HG02798 (cell line): ENCODE measurements around the gene CCDC191.

ENCODE experiments used
- ATAC-seq: cut with Tn5 transposase; IDR thresholded peaks from one replicate; pipeline ENCODE4 v1.9.1; 2021; ENCODE audit warnings: mild to moderate bottlenecking; ENCODE audit not compliant: unreplicated experiment, poor library complexity

The CCDC191 gene

DNA sequence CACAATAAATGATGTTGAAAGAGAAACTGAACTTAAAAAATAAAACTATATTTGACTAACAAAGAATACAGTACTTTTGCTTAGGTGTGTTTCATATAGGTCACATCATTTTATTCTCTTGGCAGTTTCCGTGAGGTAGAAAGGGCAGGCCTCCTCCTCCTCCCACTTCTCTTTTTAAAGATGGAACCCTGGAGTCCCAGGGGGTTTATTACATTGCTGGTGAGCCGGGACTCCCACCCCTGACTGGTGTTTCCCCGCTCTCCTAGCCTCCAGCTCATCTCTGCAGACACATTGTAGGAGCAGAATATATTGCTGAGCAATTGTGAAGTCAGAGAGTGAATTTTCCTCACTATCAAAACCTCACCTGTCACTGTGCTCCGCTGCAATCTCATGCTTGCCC, 78.5 kb downstream of the CCDC191 start:
- no peak for ATAC-seq

DNA sequence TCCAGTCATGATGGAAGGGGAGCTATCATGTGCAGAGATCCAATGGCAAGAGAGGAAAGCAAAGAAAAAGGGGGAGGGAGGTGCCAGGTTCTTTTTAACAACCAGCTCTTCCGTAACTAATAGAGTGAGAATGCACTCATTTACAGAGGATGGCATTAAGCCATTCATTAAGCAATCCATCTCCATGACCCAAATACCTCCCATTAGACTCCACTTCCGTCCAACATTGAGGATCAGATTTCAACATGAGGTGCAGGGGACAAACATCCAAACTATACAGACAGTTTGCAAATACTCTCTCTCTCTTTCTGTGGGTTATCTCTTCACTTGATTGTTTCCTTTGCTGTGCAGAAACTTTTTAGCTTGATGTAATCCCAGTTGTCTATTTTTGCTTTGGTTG, 87.3 kb downstream of the CCDC191 start:
- ATAC-seq = no peak

DNA sequence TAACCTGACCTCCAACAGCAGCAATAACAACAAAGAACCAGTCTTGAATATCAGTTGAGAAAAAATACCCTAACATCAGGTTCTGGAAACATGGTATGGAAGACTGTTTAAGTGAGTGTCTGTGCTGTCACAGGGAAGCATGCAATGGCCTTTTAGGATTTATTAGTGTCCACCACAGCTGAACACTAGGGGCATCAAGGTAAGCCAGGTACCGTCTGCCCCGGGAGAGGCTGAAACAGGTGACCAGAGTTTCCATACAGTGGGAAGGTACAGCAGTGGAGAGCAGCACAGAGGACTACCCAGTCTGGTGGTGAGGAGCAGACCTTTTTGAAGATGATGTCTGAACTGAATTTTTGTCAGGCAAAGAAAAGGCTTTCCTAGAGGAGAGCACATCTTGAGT, 90.2 kb downstream of the CCDC191 start:
- no peak for ATAC-seq

DNA sequence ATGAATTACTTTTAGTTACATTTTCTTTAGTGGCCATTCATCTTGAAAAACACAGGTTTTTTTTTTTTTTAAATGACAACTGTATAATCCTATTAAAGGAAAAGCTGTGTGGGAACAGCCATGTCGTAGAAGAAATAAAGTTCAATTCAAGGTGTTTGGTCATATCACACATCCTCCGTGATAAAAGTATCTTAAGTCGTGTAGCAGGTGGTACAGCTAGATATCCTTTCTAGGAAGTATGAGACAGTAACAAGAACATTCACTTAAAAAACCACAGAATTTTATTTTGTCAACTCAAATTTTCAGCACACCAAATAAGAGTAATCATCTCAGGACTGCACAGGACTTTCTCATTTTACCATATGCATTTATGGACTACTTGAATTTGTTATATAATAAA, 92.4 kb downstream of the CCDC191 start:
- ATAC-seq = no peak

DNA sequence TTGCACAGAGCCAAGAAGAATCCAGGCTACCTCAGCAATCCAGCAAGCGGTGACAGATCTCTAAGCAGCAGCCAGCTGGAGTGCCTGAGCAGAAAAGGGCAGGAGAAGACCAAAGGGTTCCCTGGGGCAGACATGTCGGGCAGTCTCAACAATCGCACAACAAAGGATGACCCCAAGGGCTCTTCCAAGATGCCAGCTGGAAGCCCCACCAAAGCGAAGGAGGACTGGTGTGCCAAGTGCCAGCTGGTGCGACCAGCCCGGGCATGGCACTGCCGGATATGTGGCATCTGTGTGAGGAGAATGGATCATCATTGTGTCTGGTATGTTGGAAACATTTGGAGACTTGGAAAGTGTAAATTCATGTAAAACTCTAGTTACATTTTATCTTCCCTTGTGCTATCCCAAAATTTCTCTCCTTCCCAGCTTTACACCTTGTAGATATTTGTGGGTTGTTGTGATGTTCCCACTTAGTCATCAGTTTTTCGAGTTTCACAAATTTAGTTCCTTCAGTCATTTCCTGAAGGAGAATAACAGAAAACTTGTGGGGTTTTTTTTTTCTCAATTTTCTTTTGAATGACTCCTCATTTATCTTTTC, 102.1 kb downstream of the CCDC191 start:
- ATAC-seq = no peak

DNA sequence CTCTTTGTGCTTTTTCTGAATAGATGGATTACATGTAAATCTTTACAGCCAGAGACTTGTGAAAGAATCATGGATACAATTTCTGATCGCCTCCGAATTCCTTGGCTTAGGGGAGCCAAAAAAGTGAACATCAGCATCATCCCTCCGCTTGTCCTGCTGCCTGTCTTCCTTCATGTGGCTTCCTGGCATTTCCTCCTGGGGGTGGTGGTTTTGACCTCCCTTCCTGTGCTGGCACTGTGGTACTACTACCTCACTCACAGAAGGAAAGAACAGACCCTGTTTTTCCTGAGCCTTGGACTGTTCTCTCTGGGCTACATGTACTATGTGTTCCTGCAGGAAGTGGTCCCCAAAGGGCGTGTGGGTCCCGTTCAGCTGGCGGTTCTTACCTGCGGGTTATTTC, 102.6 kb downstream of the CCDC191 start:
- ATAC-seq = no peak

DNA sequence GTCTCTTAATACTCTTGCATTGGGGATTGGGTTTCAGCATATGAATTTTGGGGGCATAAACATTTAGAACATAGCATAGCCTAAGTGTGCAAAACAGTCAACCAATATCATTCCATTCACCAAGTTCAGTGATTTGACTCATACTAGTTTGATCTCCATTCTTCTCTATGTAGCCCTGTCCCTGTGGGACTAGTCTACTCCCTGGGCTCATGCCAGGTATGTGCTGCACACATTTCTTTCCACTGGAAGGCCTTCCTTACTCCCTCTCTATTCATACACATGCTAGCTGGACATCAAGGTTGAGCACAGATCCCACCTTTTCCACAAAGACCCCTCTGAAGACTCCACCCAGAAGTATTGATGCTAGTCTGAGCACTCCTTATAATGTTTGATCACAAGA, 103.4 kb downstream of the CCDC191 start:
- ATAC-seq = no peak

DNA sequence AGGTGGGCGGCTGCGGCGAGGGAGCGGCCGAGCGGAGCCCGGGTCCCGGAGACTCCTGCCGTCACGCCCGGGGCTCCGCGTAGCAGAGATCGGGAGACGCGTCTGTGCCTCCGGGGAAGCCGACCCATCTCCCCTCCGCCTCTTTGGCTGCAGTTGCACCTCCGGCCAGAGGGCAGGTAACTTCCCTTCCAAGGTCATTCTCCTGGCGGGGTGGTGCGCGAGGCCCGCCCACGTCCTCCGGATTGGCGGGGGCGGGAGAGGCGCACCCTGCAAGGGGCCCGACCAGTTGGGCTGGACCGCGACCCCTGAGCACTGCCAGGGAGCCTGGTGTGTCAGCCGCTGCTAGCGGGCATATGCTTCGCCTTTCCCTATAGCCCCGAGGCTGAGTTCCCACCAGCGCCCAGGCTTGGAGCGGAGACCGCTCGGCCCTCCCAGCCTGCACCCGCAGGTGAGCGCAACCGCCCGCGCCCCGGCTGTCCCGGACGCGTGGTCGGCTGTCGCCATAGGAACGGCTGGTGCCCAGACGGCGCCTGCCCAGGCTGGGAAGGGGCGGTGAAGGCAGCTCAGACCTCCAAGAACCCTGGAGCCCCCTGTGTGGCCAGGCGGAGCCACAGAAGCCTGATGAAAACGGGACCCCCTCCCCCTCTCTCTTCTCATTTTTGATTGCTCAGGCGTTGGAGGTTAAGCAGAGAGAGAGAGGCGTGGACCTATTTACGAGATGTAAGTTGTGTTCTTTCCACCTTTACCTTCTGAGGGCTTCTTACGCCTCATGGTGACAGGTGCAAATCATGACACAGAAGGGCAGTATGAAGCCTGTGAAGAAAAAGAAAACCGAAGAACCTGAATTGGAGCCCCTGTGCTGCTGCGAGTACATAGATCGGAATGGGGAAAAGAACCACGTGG, 108.1 kb downstream of the CCDC191 start:
- peak; percentile 53 for ATAC-seq

DNA sequence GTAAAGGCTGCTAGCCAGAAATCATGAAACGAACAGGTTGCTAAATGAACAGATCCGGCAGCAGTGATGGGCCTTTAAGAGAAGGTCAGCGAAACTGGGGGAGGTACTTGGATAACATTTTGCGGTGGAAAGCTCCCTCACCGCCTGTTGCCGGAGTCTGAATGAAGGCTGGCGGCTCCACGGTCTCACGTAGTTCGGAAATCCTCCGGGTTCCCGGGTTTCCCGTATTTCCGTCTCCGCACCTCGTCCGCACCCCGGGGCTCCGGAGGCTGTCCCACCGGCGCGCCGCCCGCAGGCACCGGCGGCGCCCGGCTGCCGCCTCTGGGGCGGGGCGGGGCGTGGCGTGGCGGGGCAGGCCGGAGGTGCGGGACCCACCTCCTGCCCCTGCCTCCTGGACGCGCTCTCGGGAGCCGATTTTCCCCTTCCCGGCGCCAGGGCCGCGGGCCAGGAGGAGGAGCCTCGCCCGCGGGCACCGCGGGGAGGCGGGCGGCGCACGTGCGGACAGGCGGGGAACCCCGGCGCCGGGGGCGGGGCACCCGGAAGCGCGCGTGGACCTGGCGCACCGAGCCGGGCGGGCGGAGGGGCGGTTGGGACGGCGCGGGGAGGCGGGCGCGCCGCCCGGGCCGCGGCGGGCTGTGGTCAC, 108.8 kb downstream of the CCDC191 start, which contains the start of gene ZDHHC23:
Gene ZDHHC23, plus strand, starts transcription at position 642 of the 643 bp plus-strand sequence. CDS start 790 bp downstream, outside the sequence.
- ATAC-seq = peak; percentile 85

DNA sequence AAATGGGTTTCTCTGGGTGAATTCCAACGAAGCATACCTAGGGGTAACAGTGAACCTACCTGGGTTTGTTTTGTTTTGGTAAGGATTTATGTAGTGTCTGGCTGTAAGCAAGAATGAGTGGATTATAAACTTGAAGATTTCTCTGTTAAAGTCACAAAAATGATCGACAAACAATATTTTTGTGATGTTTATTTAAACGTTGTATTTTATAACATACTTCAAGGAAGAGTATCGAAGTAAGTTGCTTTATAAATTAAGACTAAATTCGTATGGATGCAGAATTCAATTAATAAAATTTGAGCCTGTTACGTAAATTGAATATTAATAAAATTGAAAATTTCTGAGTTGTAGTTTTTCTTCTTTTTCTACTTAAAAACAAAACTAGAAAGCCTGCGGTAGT, 109.5 kb downstream of the CCDC191 start:
- no peak for ATAC-seq

DNA sequence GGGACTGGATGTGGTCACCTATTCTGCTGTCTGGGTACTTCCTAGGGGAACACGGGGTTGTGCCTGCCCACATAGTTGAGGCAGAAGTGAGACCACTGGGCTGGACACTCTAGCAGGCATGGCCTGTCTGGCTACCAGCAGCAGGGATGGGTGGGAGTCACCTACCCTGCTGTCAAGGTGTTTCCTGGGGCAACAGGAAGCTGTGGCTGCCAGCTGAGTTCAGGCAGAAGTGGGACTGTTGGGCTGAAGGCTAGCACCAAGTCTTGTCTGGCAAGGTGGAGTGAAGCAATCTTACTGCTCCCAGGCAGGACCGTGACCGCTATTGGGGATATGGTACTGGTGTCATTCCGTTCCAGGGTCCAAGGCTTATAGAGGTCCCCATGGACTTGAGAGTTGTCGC, 128.8 kb downstream of the CCDC191 start:
- no peak for ATAC-seq

DNA sequence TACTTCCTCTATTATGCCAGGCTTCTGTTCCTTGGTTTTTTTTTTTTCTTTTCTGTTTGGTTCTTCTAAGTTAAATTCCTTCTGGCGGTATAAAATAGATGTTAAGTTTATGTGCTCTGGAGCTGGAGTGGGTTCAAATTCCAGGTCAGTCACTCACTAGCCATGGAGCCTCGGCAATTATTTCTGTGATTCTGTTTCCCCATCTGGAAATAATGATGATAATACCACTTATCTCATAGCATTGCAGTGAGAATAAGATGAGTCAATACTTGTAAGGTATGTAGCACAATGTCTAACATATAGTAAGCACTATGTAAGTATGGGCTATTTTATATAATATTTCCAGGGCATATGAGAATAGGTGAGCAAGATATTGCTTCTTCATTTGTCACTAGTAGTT, 141.7 kb downstream of the CCDC191 start:
- ATAC-seq = no peak
